T-cell (primary cell): Measurements from ENCODE around the gene RPTOR. TPM values are rescaled to one million over a fixed set of nuclear protein-coding genes. Genes with fewer than 3 reads are reported as not detected.

ENCODE experiments used
- ATAC-seq, 4 experiments: fragments of 200-7000 bp in 3 of 4; fragments of 150-1000 bp in 1 of 4; cut with Tn5 transposase; replicated peaks in 1 of 4; 1 replicate in 3 of 4; 2 replicates in 1 of 4; pipeline ENCODE4 v1.10.0; 2021; ENCODE audit warnings: moderate library complexity in 3 of 4, mild to moderate bottlenecking in 2 of 4, moderate number of reproducible peaks in 1 of 4
- CTCF ChIA-PET, 2 donors: fragments of 300-600 bp; sonication (Branson Sonifier 250); formaldehyde crosslinking; loops; one replicate each; lab custom pipeline; 2022; ENCODE audit warnings: antibody characterized with exemption in 2 of 2; lab: Charles Lee
- POLR2A ChIA-PET, 2 donors: fragments of 300-600 bp; sonication (Branson Sonifier 250); formaldehyde crosslinking; loops; one replicate each; lab custom pipeline; 2022; ENCODE audit warnings: antibody characterized with exemption in 2 of 2; lab: Charles Lee
- DNase-seq, 35 experiments: peaks; one replicate each; pipeline versions ENCODE4 v3.0.0 to v3.0.0-alpha.2; 2013 to 2023
- H3K27ac ChIP-seq: one replicate; pipeline ENCODE4 v1.5.1; 2013; ENCODE audit warnings: low read length
- H3K27me3 ChIP-seq, 2 experiments: replicated peaks in 1 of 2; 1 replicate in 1 of 2; 2 replicates in 1 of 2; pipeline versions ENCODE4 v1.6.1 to v1.7.0; 2013; ENCODE audit warnings: low read length in 1 of 2, mixed read lengths in 1 of 2; ENCODE audit not compliant: control insufficient read depth in 2 of 2, insufficient read depth in 2 of 2; ENCODE audit errors: extremely low read depth in 1 of 2
- H3K36me3 ChIP-seq, 2 donors: 1 replicate in 1 of 2; 2 replicates in 1 of 2; pipeline versions ENCODE4 v1.6.1 to v1.7.0; 2013; ENCODE audit warnings: low read length in 1 of 2; ENCODE audit not compliant: control insufficient read depth in 2 of 2, insufficient read depth in 1 of 2; ENCODE audit errors: extremely low read depth in 1 of 2
- H3K4me1 ChIP-seq, 2 experiments: 1 replicate in 1 of 2; 2 replicates in 1 of 2; pipeline versions ENCODE4 v1.6.1 to v1.7.0; 2013; ENCODE audit warnings: low read length in 2 of 2, mixed read lengths in 1 of 2; ENCODE audit not compliant: insufficient read depth in 2 of 2, control insufficient read depth in 1 of 2; ENCODE audit errors: extremely low read depth in 1 of 2
- H3K4me3 ChIP-seq, 2 donors: 1 replicate in 1 of 2; 2 replicates in 1 of 2; pipeline versions ENCODE4 v1.5.1 to v1.7.0; 2013; ENCODE audit warnings: mild to moderate bottlenecking in 2 of 2, low read length in 1 of 2, moderate library complexity in 1 of 2; ENCODE audit not compliant: control insufficient read depth in 1 of 2; ENCODE audit errors: extremely low read depth in 1 of 2
- H3K9me3 ChIP-seq: 2 replicates; pipeline ENCODE4 v1.7.0; 2013
- H3K27ac Mint-ChIP-seq, 2 donors: one replicate each; pipeline ENCODE4 v1.8.0; 2020 to 2021; ENCODE audit warnings: mild to moderate bottlenecking in 2 of 2, mixed read lengths in 2 of 2
- H3K27me3 Mint-ChIP-seq, 2 donors: one replicate each; pipeline ENCODE4 v1.8.0; 2021 to 2022; ENCODE audit warnings: mixed read lengths in 2 of 2
- H3K36me3 Mint-ChIP-seq: one replicate; pipeline ENCODE4 v1.8.0; 2021; ENCODE audit warnings: mixed read lengths
- H3K4me1 Mint-ChIP-seq, 3 donors: one replicate each; pipeline ENCODE4 v1.8.0; 2020 to 2022; ENCODE audit warnings: mixed read lengths in 3 of 3, mild to moderate bottlenecking in 1 of 3
- H3K4me3 Mint-ChIP-seq, 3 donors: one replicate each; pipeline ENCODE4 v1.8.0; 2020 to 2022; ENCODE audit warnings: mild to moderate bottlenecking in 3 of 3, mixed read lengths in 3 of 3, moderate library complexity in 3 of 3
- H3K9me3 Mint-ChIP-seq, 3 donors: one replicate each; pipeline ENCODE4 v1.8.0; 2020 to 2022; ENCODE audit warnings: mixed read lengths in 3 of 3
- WGBS: methylation state at CpG from one replicate; pipeline ENCODE4 v1.1.5; 2013; ENCODE audit warnings: missing lambda C conversion rate; ENCODE audit not compliant: insufficient coverage; 5-methylcytosine and 5-hydroxymethylcytosine counted together
- total RNA-seq, 35 experiments: library from RNA in 6 of 35; stranded (reverse) in 6 of 35; fragments of 120-200 nt in 1 of 35; gene quantifications; one replicate each; pipeline versions ENCODE4 v1.2.1 to v1.2.4 and lab custom pipeline; 2013 to 2026

RPTOR gene
- total RNA-seq, 5 donors from 2014 or later (not counting 1 experiment from before 2014, with no cell fraction given), result 59.4 to 76.8 (median 71.4) TPM

DNA sequence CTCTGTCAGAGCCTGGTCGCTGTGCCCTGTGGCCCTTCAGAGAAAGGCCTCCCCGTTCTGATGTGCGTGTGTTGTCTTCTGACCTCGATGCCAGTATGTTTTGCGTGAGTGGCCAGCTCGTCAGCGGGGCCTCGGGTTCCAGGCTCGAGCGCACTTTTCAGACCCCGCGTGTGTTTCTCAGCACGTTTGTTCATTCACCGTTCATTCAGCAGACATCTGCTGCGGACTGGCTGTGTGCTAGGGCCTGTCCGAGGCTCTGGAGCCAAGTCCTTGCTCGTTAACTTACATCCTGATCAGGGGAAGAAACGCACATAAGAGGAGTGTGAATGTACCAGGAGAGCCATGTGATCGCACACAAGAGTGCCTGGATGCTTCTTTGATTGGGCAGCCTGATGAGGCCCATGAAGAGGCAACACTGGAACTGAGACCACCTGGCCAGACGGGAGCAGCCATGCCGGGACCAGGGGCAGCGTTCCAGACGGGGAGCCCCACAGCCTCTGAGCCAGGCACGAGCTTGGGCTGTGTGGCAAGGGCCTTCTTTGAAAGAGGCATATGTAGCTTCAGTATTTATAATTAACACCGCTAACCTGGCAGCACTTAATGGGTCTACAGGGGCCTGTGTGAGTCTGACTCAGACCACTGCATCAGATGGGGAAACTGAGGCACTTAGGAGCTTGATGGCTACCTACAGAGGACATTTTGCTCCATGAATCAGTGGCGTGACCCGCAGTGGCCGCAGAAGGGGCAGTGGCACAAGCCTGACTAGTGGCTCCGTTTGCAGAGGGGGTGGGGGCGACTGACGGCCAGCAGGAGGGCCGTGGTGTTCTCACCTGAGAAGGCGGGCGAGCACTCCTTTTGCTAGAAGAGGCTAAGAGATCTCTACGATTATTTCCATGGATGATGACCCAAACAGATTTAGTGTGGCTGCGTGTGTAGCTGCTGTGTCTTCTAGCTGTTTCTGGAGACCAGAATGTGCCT, 259.1 kb downstream of the RPTOR start:
- Histone ChIP-seq H3K36me3 (peaks cover 12 to 26% of the 10 kb centered on the region in 2 donors), H3K9me3 (peaks cover 4% of the 10 kb centered on the region), H3K4me1 (peaks cover 0 to 4% of the 10 kb centered on the region in 2 experiments), H3K27me3 (no peaks in the 10 kb centered on the region), H3K27ac (no peak overlapping the region), H3K4me3 (no peak overlapping the region)
- DNase-seq, result no peak
- Mint-ChIP-seq H3K4me1 (peaks cover 4 to 26% (median 13%) of the 10 kb centered on the region in 3 donors), H3K9me3 (peaks cover 6 to 14% (median 7%) of the 10 kb centered on the region in 3 donors), H3K27me3 (no peaks in the 10 kb centered on the region), H3K4me3 (no peak overlapping the region), H3K36me3 (peaks cover 35% of the 10 kb centered on the region), H3K27ac (peak overlapping the region; percentile 84)
- no peak for ATAC-seq
- CTCF ChIA-PET, result no interaction called here
- POLR2A ChIA-PET, result no interaction called here
- WGBS, result 97% methylated on average over 36 of the region's 36 CpGs

DNA sequence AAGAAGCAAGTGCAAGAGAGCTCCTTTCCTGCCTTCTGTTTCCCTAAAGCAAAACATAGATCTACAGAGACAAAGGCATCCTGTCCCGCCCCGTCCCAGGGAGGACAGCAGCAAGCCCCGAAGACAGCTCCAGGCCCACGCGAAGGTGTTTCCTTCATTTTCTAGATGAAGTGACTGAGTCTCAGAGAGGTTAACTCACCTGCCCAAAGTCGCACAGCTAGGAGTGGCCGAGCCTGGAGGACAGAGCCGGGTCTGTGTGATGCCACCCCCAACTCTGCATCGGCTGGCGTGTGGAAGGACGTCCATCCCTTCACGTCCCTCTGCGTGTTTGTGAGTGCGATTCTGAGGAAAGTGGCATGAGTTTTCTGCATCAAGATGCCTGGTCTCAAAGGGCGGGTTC, 259.8 kb downstream of the RPTOR start:
- POLR2A ChIA-PET, result no interaction called here
- peaks cover 6 to 28% (median 13%) of the 10 kb centered on the region in 3 donors for H3K4me1 Mint-ChIP-seq
- no peaks in the 10 kb centered on the region for H3K27me3 Mint-ChIP-seq
- Histone ChIP-seq H3K27me3 (no peaks in the 10 kb centered on the region), H3K4me3 (no peak overlapping the region), H3K36me3 (peaks cover 12 to 28% of the 10 kb centered on the region in 2 donors), H3K4me1 (peaks cover 0 to 4% of the 10 kb centered on the region in 2 experiments), H3K27ac (no peak overlapping the region), H3K9me3 (peaks cover 4% of the 10 kb centered on the region)
- 94% methylated on average over 12 of the region's 15 CpGs for WGBS
- peak overlapping the region; percentile 84 for H3K27ac Mint-ChIP-seq
- ATAC-seq, result peak in 3 of 4 experiments; percentile 48 to 88 (median 58)
- no peak overlapping the region for H3K4me3 Mint-ChIP-seq
- CTCF ChIA-PET, result no interaction called here
- H3K9me3 Mint-ChIP-seq, result peaks cover 6 to 14% (median 7%) of the 10 kb centered on the region in 3 donors
- H3K36me3 Mint-ChIP-seq, result peaks cover 31% of the 10 kb centered on the region
- peak in 2 of 35 experiments; percentile 29 to 45 for DNase-seq

GRCh38 chr17:80805032-80805751, 260.6 kb downstream of the RPTOR start:
- ATAC-seq (no peak), DNase-seq (no peak)
- no peak overlapping the region for H3K4me3 Mint-ChIP-seq
- peak overlapping the region in 1 of 2 donors; percentile 84 for H3K27ac Mint-ChIP-seq
- ChIA-PET POLR2A (no interaction called here), CTCF (no interaction called here)
- H3K4me1 Mint-ChIP-seq, result peaks cover 6 to 29% (median 14%) of the 10 kb centered on the region in 3 donors
- Histone ChIP-seq H3K4me3 (no peak overlapping the region), H3K27ac (no peak overlapping the region), H3K27me3 (no peaks in the 10 kb centered on the region), H3K36me3 (peaks cover 12 to 28% of the 10 kb centered on the region in 2 donors), H3K4me1 (peaks cover 0 to 4% of the 10 kb centered on the region in 2 experiments), H3K9me3 (peaks cover 4% of the 10 kb centered on the region)
- WGBS, result 93% methylated on average over 10 of the region's 15 CpGs
- H3K36me3 Mint-ChIP-seq, result peaks cover 31% of the 10 kb centered on the region
- H3K27me3 Mint-ChIP-seq, result no peaks in the 10 kb centered on the region
- peaks cover 6 to 14% (median 7%) of the 10 kb centered on the region in 3 donors for H3K9me3 Mint-ChIP-seq

GRCh38 chr17:80807014-80807413, 262.4 kb downstream of the RPTOR start:
- Histone ChIP-seq H3K27me3 (no peaks in the 10 kb centered on the region), H3K27ac (no peak overlapping the region), H3K4me1 (peaks cover 6 to 10% of the 10 kb centered on the region in 2 experiments), H3K9me3 (peaks cover 4% of the 10 kb centered on the region), H3K4me3 (no peak overlapping the region), H3K36me3 (peaks cover 12 to 28% of the 10 kb centered on the region in 2 donors)
- H3K36me3 Mint-ChIP-seq, result peaks cover 38% of the 10 kb centered on the region
- H3K9me3 Mint-ChIP-seq, result peaks cover 6 to 14% (median 7%) of the 10 kb centered on the region in 3 donors
- H3K4me3 Mint-ChIP-seq, result no peak overlapping the region
- DNase-seq (no peak), ATAC-seq (no peak)
- 100% methylated on average over 2 of the region's 4 CpGs for WGBS
- POLR2A ChIA-PET, result no interaction called here
- no peak overlapping the region for H3K27ac Mint-ChIP-seq
- CTCF ChIA-PET, result interaction anchor here in 1 of 2 donors (0.7 kb wide), 1 partner anchor 12 kb away, joined by 3 read pairs; no protein-coding TSS in a partner anchor
- peaks cover 21 to 47% (median 32%) of the 10 kb centered on the region in 3 donors for H3K4me1 Mint-ChIP-seq
- H3K27me3 Mint-ChIP-seq, result no peaks in the 10 kb centered on the region

GRCh38 chr17:80807882-80808281, 263.2 kb downstream of the RPTOR start:
- no peak overlapping the region for H3K4me3 ChIP-seq
- peaks cover 11 to 32% of the 10 kb centered on the region in 2 donors for H3K36me3 ChIP-seq
- POLR2A ChIA-PET, result no interaction called here
- ATAC-seq (no peak), DNase-seq (no peak)
- no CpG with 5 or more reads among the region's 1 CpG for WGBS
- H3K36me3 Mint-ChIP-seq, result peaks cover 42% of the 10 kb centered on the region
- no peaks in the 10 kb centered on the region for H3K27me3 ChIP-seq
- peaks cover 4% of the 10 kb centered on the region for H3K9me3 ChIP-seq
- peak overlapping the region in 1 of 2 donors; percentile 16 for H3K27ac Mint-ChIP-seq
- peaks cover 6 to 19% of the 10 kb centered on the region in 2 experiments for H3K4me1 ChIP-seq
- peaks cover 6 to 14% (median 7%) of the 10 kb centered on the region in 3 donors for H3K9me3 Mint-ChIP-seq
- no peak overlapping the region for H3K4me3 Mint-ChIP-seq
- CTCF ChIA-PET, result no interaction called here
- H3K4me1 Mint-ChIP-seq, result peaks cover 30 to 56% (median 41%) of the 10 kb centered on the region in 3 donors
- H3K27ac ChIP-seq, result no peak overlapping the region
- H3K27me3 Mint-ChIP-seq, result no peaks in the 10 kb centered on the region
